Panc1 (cell line): ENCODE results near the gene GRIK1.

ENCODE experiments used
- CTCF ChIP-seq: fragments of 450-650 bp; IDR thresholded peaks from 2 replicates; pipeline ENCODE4 v1.5.1; 2017; ENCODE audit warnings: mild to moderate bottlenecking
- POLR2AphosphoS5 ChIP-seq: IDR thresholded peaks from 2 replicates; pipeline ENCODE4 v1.6.1; 2012; ENCODE audit warnings: mild to moderate bottlenecking, low read depth, low read length, moderate library complexity

GRCh38 chr21:29788752-29789151 is 151.0 kb downstream of the GRIK1 start:
- TF ChIP-seq CTCF, result no peak
- no peak for TF ChIP-seq POLR2AphosphoS5
